GM20431 (cell line): ENCODE data around the gene FBXL15.

Experiments used
- in situ Hi-C: fragments of 300-500 bp; cut with MseI, MboI; formaldehyde crosslinking; loops from one replicate; pipeline ENCODE4 v1.15.0; 2020; ENCODE audit warnings: low sequenced_read_pairs; ENCODE audit not compliant: unreplicated experiment

The FBXL15 gene

GRCh38 chr10:102409604-102410428 lies 10.8 kb upstream of the FBXL15 start:
- in situ Hi-C loops, result no loop called here

- in situ Hi-C loops, result no loop called here
Measured at GRCh38 chr10:102410429-102411073, 10.1 kb upstream of the FBXL15 start.

GRCh38 chr10:102411341-102412255 lies 9.0 kb upstream of the FBXL15 start:
- in situ Hi-C loops, result no loop called here

GRCh38 chr10:102412293-102412692 lies 8.3 kb upstream of the FBXL15 start:
- in situ Hi-C loops, result no loop called here

GRCh38 chr10:102413053-102413705 lies 7.5 kb upstream of the FBXL15 start:
- in situ Hi-C loops, result no loop called here

GRCh38 chr10:102413806-102414561 lies 6.7 kb upstream of the FBXL15 start:
- in situ Hi-C loops, result no loop called here

GRCh38 chr10:102414749-102415148 lies 5.9 kb upstream of the FBXL15 start:
- in situ Hi-C loops, result no loop called here

GRCh38 chr10:102416283-102416682 lies 4.4 kb upstream of the FBXL15 start:
- in situ Hi-C loops, result no loop called here

- in situ Hi-C loops, result no loop called here
Measured at GRCh38 chr10:102416695-102417094, 3.9 kb upstream of the FBXL15 start.

- in situ Hi-C loops, result no loop called here
Measured at GRCh38 chr10:102418622-102419268, 1.9 kb upstream of the FBXL15 start, which contains the start of gene PSD. TSS of gene PSD (minus strand) at chr10:102418785. CDS start at chr10:102417038, 1,747 bp downstream.

- in situ Hi-C loops, result no loop called here
Measured at GRCh38 chr10:102419269-102420180, 1.1 kb upstream of the FBXL15 start.

GRCh38 chr10:102420181-102420713 lies 389 bp upstream of the FBXL15 start:
- in situ Hi-C loops, result no loop called here

GRCh38 chr10:102421507-102421756 lies 796 bp downstream of the FBXL15 start:
- in situ Hi-C loops, result no loop called here

- in situ Hi-C loops, result no loop called here
Measured at GRCh38 chr10:102421757-102422512, 1.3 kb downstream of the FBXL15 start.

GRCh38 chr10:102422545-102423129 lies 2.0 kb downstream of the FBXL15 start:
- in situ Hi-C loops, result no loop called here

GRCh38 chr10:102423372-102423968 lies 2.8 kb downstream of the FBXL15 start:
- in situ Hi-C loops, result no loop called here
